ACC112 (cell line): ENCODE results near the gene GLUD1.
A peak's percentile ranks its signal among the peaks of the same experiment; 100 is the strongest.
"Not testable (repeated sequence)": the region's sequence is repeated elsewhere in the genome, so short reads cannot be mapped to it uniquely, and the experiment has no call there.

Source experiments
- H2AFZ ChIP-seq: fragments of 200-600 bp; sonication (generic); one replicate; pipeline ENCODE4 v1.6.0; 2017; ENCODE audit warnings: antibody characterized with exemption, low read length; ENCODE audit not compliant: unreplicated experiment
- H3K27ac ChIP-seq: fragments of 200-600 bp; sonication (generic); 2 replicates; pipeline ENCODE4 v1.5.1; 2014; ENCODE audit warnings: low read depth, mild to moderate bottlenecking, antibody characterized with exemption, low read length, moderate library complexity
- H3K27me3 ChIP-seq: fragments of 200-600 bp; sonication (generic); 2 replicates; pipeline ENCODE4 v1.6.1; 2014; ENCODE audit warnings: mild to moderate bottlenecking, antibody characterized with exemption, low read length, moderate library complexity, mixed read lengths; ENCODE audit not compliant: insufficient read depth
- H3K36me3 ChIP-seq: fragments of 200-600 bp; sonication (generic); 2 replicates; pipeline ENCODE4 v1.6.1; 2016; ENCODE audit warnings: mild to moderate bottlenecking, antibody characterized with exemption, low read length, moderate library complexity, mixed read lengths; ENCODE audit not compliant: insufficient read depth
- H3K4me1 ChIP-seq: fragments of 200-600 bp; sonication (generic); one replicate; pipeline ENCODE4 v1.6.1; 2016; ENCODE audit warnings: low read length, mixed read lengths; ENCODE audit not compliant: insufficient read depth, unreplicated experiment, control insufficient read depth
- H3K4me3 ChIP-seq: fragments of 200-600 bp; sonication (generic); 2 replicates; pipeline ENCODE4 v1.5.1; 2014; ENCODE audit warnings: mild to moderate bottlenecking, low read depth, low read length
- H3K79me2 ChIP-seq: fragments of 200-600 bp; sonication (generic); one replicate; pipeline ENCODE4 v1.6.0; 2016; ENCODE audit warnings: low read length; ENCODE audit not compliant: control insufficient read depth, unreplicated experiment, insufficient read depth

Gene GLUD1

GRCh38 chr10:87043579-87043978, 51.1 kb downstream of the GLUD1 start:
- not testable (repeated sequence) for H2AFZ ChIP-seq, H3K79me2 ChIP-seq, H3K27ac ChIP-seq, H3K36me3 ChIP-seq, H3K4me1 ChIP-seq, H3K4me3 ChIP-seq, H3K27me3 ChIP-seq

- H3K4me1 ChIP-seq = no peaks in the 10 kb centered on the region
- H3K4me3 ChIP-seq = no peak overlapping the region
- H3K27me3 ChIP-seq = peaks cover 3% of the 10 kb centered on the region; the same call in 1 of the 2 replicates
- no peaks in the 10 kb centered on the region for H3K79me2 ChIP-seq
- H2AFZ ChIP-seq = no peak overlapping the region
- no peak overlapping the region for H3K27ac ChIP-seq
- no peaks in the 10 kb centered on the region for H3K36me3 ChIP-seq
These were observed 55.9 kb downstream of the GLUD1 start for GRCh38 chr10:87038786-87039185.

DNA sequence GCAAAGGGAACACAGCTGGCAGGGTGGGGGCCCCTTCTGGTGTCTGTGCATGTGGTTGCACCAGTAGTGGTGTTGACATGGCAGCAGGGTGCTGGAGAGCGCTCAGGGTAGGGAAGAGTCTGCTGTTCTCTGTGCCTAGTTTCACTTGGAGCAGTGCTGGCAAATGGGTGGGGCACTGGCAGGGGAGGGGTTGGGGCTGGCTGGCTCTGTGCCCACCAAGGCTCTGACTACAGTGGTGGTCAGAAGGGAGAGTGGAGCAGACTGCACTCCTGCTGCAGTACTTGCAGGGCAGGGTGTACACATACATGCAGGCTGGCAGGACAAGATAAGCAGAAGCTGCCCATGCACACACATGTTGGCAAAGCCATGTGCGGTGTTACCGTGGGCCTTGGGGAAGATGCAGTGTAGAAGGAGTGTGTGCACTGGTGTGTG, 56.3 kb downstream of the GLUD1 start:
- no peak overlapping the region for H2AFZ ChIP-seq
- H3K27ac ChIP-seq = no peak overlapping the region
- no peaks in the 10 kb centered on the region for H3K4me1 ChIP-seq
- H3K36me3 ChIP-seq = no peaks in the 10 kb centered on the region
- peaks cover 3% of the 10 kb centered on the region; the same call in 1 of the 2 replicates for H3K27me3 ChIP-seq
- no peak overlapping the region for H3K4me3 ChIP-seq
- H3K79me2 ChIP-seq = no peaks in the 10 kb centered on the region

DNA sequence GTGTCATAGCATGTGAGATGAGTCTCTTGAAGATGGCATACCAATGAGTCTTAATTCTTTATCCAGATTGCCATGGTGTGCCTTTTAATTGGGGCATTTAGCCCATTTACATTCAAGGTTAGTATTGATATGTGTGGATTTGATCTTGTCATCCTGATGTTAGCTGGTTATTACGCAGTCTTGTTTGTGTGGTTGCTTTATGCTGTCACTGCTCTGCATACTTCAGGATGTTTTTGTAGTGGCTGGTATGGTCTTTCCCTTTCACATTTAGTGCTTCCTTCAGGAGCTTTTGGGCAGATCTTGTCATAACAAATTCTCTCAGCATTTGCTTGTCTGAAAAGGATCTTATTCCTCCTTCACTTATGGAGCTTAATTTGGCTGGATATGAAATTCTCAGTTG, 58.0 kb downstream of the GLUD1 start:
- Histone ChIP-seq H3K27me3 (peaks cover 3% of the 10 kb centered on the region; the same call in 1 of the 2 replicates), H3K4me1 (no peaks in the 10 kb centered on the region), H3K79me2 (no peaks in the 10 kb centered on the region), H3K4me3 (no peak overlapping the region), H3K36me3 (no peaks in the 10 kb centered on the region), H2AFZ (no peak overlapping the region), H3K27ac (no peak overlapping the region)

GRCh38 chr10:87030912-87031635, 63.6 kb downstream of the GLUD1 start:
- H3K79me2 ChIP-seq = no peaks in the 10 kb centered on the region
- no peak overlapping the region for H3K27ac ChIP-seq
- H3K36me3 ChIP-seq = no peaks in the 10 kb centered on the region
- peaks cover 2% of the 10 kb centered on the region for H3K4me1 ChIP-seq
- H3K4me3 ChIP-seq = no peak overlapping the region
- no peak overlapping the region for H2AFZ ChIP-seq
- H3K27me3 ChIP-seq = no peaks in the 10 kb centered on the region

GRCh38 chr10:87030419-87030818, 64.2 kb downstream of the GLUD1 start:
- not testable (repeated sequence) for H3K36me3 ChIP-seq, H3K27me3 ChIP-seq, H2AFZ ChIP-seq, H3K4me3 ChIP-seq, H3K4me1 ChIP-seq, H3K79me2 ChIP-seq, H3K27ac ChIP-seq

GRCh38 chr10:87026747-87027508, 67.7 kb downstream of the GLUD1 start:
- not testable (repeated sequence) for H3K36me3 ChIP-seq, H3K4me1 ChIP-seq, H3K27me3 ChIP-seq, H3K79me2 ChIP-seq, H3K4me3 ChIP-seq, H2AFZ ChIP-seq, H3K27ac ChIP-seq

GRCh38 chr10:87025285-87025958, 69.2 kb downstream of the GLUD1 start:
- H3K27me3 ChIP-seq, H3K79me2 ChIP-seq, H2AFZ ChIP-seq, H3K4me1 ChIP-seq, H3K36me3 ChIP-seq, H3K4me3 ChIP-seq: not testable (repeated sequence)
- peak overlapping the region; percentile 42 for H3K27ac ChIP-seq

- H2AFZ ChIP-seq, H3K27ac ChIP-seq, H3K4me1 ChIP-seq, H3K4me3 ChIP-seq, H3K36me3 ChIP-seq, H3K27me3 ChIP-seq, H3K79me2 ChIP-seq: not testable (repeated sequence)
These were observed 74.6 kb downstream of the GLUD1 start, which contains the start of gene FAM25A for GRCh38 chr10:87020056-87020455. Gene FAM25A, plus strand, starts transcription at chr10:87020294. Its CDS starts 31 bp downstream, at chr10:87020325.

GRCh38 chr10:87019504-87019903, 75.1 kb downstream of the GLUD1 start:
- H3K27ac ChIP-seq, H3K4me1 ChIP-seq, H3K79me2 ChIP-seq, H2AFZ ChIP-seq, H3K36me3 ChIP-seq, H3K27me3 ChIP-seq, H3K4me3 ChIP-seq: not testable (repeated sequence)
